Right lobe of liver (tissue), 6 donors: ENCODE results near the gene P2RY12. TPM values are rescaled to one million over a fixed set of nuclear protein-coding genes. Genes with fewer than 3 reads are reported as not detected.

Experiments
- ATAC-seq, 4 donors: fragments of 200-7000 bp; cut with Tn5 transposase; one replicate each; pipeline ENCODE4 v1.9.1; 2020; ENCODE audit warnings: mild to moderate bottlenecking in 4 of 4, moderate library complexity in 4 of 4
- DNase-seq, 3 donors: peaks; one replicate each; pipeline ENCODE4 v3.0.0-alpha.2; 2020
- H3K27ac ChIP-seq, 3 donors: fragments of 200-600 bp; one replicate each; pipeline ENCODE4 v1.8.0; 2022
- H3K27me3 ChIP-seq, 2 donors: fragments of 200-600 bp; one replicate each; pipeline ENCODE4 v1.8.0; 2022
- H3K36me3 ChIP-seq, 4 donors: fragments of 200-600 bp; sonication (generic) in 1 of 4; one replicate each; pipeline versions ENCODE4 v1.5.1 to v1.8.0; 2017 to 2022; ENCODE audit warnings: control low read depth in 1 of 4
- H3K4me1 ChIP-seq, 4 donors: fragments of 200-600 bp; sonication (generic) in 1 of 4; one replicate each; pipeline versions ENCODE4 v1.5.1 to v1.8.0; 2017 to 2022; ENCODE audit warnings: control low read depth in 1 of 4
- H3K4me3 ChIP-seq, 3 donors: fragments of 200-600 bp; one replicate each; pipeline ENCODE4 v1.8.0; 2022
- H3K9me3 ChIP-seq, 4 donors: fragments of 200-600 bp; sonication (generic) in 1 of 4; one replicate each; pipeline versions ENCODE4 v1.5.1 to v1.8.0; 2017 to 2022; ENCODE audit warnings: control low read depth in 1 of 4
- POLR2A ChIP-seq: fragments of 450-650 bp; IDR thresholded peaks from one replicate; pipeline ENCODE4 v1.6.1; 2017; ENCODE audit warnings: antibody characterized with exemption, mild to moderate bottlenecking
- WGBS: methylation state at CpG from one replicate; pipeline ENCODE4 v1.1.6; 2018; ENCODE audit warnings: low coverage, low lambda C conversion rate; ENCODE audit not compliant: insufficient coverage; ENCODE audit errors: missing lambda C conversion rate; 5-methylcytosine and 5-hydroxymethylcytosine counted together
- intact Hi-C, 2 donors: fragments of 100-400 bp; cut with DNase I; formaldehyde crosslinking; loops; one replicate each; pipeline versions ENCODE4 v1.11.2 to v1.14.1; 2022
- total RNA-seq, 6 experiments: library from RNA; depleted of rRNA in 2 of 6; stranded (reverse); fragments of >200 nt in 2 of 6; fragmentation: NEBNext Ultra II Directional in 3 of 6; extraction: Animal tissue kit (Norgen Biotek cat#: 25700) in 3 of 6; gene quantifications; one replicate each; pipeline versions ENCODE4 v1.1.0 to v1.2.4, GENCODE V29; 2016 to 2023
- TF ChIP-seq, protein P1 (sequence below), 4 donors: fragments of 200-600 bp in 3 of 4; fragments of 450-650 bp in 1 of 4; IDR thresholded peaks; one replicate each; pipeline versions ENCODE4 v1.5.1 to v1.8.0; 2016 to 2022; ENCODE audit warnings: antibody characterized with exemption in 4 of 4, mild to moderate bottlenecking in 2 of 4
- donor health status: DM: no; HTN: yes; CAD: no.
- donor health status: DM: no; HTN: no; CAD: no.
- donor health status: DM: no; HTN: no; CAD: no.
- donor health status: DM: no; HTN: yes; CAD: no.
- donor health status: DM: no; HTN: yes; CAD: no.

Gene P2RY12
- total RNA-seq, 6 experiments from 2014 or later = 0.42 to 1.8 (median 1.2) TPM

DNA sequence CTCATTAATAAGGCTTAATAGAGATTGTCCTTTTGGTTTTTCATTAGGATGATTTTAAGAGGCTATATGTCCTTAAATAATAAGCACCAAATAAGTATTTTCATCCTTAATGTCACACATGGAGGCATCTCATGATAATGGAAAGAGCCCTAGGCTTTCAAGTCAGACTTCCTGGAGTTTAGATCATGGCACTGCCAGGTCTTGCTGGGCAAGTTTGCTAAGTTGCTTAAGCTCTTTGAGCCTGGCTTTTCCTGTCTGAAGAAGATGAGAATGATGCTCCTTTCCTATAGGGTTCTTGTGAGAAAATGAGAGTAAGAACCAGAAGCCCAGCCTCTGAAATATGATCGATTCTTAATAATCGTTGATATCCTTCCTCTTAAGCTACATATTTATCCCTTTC, 23.4 kb upstream of the P2RY12 start:
- TF ChIP-seq, protein P1, sequence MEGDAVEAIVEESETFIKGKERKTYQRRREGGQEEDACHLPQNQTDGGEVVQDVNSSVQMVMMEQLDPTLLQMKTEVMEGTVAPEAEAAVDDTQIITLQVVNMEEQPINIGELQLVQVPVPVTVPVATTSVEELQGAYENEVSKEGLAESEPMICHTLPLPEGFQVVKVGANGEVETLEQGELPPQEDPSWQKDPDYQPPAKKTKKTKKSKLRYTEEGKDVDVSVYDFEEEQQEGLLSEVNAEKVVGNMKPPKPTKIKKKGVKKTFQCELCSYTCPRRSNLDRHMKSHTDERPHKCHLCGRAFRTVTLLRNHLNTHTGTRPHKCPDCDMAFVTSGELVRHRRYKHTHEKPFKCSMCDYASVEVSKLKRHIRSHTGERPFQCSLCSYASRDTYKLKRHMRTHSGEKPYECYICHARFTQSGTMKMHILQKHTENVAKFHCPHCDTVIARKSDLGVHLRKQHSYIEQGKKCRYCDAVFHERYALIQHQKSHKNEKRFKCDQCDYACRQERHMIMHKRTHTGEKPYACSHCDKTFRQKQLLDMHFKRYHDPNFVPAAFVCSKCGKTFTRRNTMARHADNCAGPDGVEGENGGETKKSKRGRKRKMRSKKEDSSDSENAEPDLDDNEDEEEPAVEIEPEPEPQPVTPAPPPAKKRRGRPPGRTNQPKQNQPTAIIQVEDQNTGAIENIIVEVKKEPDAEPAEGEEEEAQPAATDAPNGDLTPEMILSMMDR (IDR thresholded peaks at IDR 0.05) = no peak
- no peak for TF ChIP-seq POLR2A
- Histone ChIP-seq H3K9me3 (no peaks in the 10 kb centered on the region), H3K27ac (no peak overlapping the region), H3K36me3 (no peaks in the 10 kb centered on the region), H3K4me3 (no peak overlapping the region), H3K27me3 (no peaks in the 10 kb centered on the region), H3K4me1 (no peaks in the 10 kb centered on the region)
- WGBS = 83% methylated on average over 2 of the region's 2 CpGs
- ATAC-seq (no peak), DNase-seq (no peak)
- intact Hi-C loops = no loop called here

DNA sequence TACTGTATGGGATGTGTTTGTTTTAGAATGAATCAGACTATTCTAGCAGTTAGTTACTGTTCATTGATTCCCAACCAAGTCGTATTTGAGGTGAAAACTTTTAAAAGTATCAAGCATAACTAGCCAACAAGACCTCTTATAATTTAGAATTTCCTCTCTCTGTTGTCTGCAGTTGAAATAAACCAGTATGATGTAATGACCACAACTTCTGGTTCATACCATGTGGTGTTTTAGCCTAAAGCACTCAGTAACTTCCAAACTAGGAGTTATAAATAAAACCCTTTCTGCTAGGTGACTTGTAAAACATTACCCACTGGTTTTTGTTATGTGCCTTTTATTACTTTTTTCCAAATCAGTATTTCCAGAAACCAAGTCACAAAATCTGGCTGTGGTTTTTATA, 19.8 kb upstream of the P2RY12 start:
- TF ChIP-seq, protein P1 (IDR thresholded peaks at IDR 0.05) = no peak
- TF ChIP-seq POLR2A = no peak
- Histone ChIP-seq H3K27me3 (no peaks in the 10 kb centered on the region), H3K36me3 (no peaks in the 10 kb centered on the region), H3K9me3 (no peaks in the 10 kb centered on the region), H3K4me3 (no peak overlapping the region), H3K4me1 (no peaks in the 10 kb centered on the region), H3K27ac (no peak overlapping the region)
- DNase-seq = no peak
- ATAC-seq = no peak
- intact Hi-C loops = no loop called here
- WGBS = 36% methylated on average over 1 of the region's 1 CpG

DNA sequence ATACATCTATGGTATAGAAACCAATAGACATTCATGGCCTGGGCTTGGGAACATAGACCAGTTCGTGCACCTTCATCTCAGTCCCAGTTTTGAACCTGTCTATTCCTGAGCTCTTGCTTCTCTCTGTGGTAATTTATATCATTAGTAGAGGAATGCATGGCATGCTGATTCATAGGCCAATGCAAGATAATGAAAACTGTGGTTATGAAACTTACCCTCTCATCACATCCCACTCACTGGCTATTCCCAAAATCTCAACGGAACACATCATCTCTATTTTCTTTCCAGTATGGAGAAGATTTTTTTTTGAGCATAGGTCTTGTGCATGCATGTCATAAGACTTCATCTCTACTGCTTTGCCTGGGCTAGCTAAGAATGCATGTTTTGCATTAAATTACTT, 18.7 kb upstream of the P2RY12 start:
- no peak overlapping the region for H3K4me3 ChIP-seq
- no peak overlapping the region for H3K27ac ChIP-seq
- H3K27me3 ChIP-seq = no peaks in the 10 kb centered on the region
- no peaks in the 10 kb centered on the region for H3K36me3 ChIP-seq
- WGBS = 65% methylated on average over 2 of the region's 2 CpGs
- H3K9me3 ChIP-seq = no peaks in the 10 kb centered on the region
- H3K4me1 ChIP-seq = no peaks in the 10 kb centered on the region
- DNase-seq (no peak), ATAC-seq (no peak)
- no peak for TF ChIP-seq POLR2A
- TF ChIP-seq, protein P1 (IDR thresholded peaks at IDR 0.05) = no peak
- intact Hi-C loops = no loop called here

DNA sequence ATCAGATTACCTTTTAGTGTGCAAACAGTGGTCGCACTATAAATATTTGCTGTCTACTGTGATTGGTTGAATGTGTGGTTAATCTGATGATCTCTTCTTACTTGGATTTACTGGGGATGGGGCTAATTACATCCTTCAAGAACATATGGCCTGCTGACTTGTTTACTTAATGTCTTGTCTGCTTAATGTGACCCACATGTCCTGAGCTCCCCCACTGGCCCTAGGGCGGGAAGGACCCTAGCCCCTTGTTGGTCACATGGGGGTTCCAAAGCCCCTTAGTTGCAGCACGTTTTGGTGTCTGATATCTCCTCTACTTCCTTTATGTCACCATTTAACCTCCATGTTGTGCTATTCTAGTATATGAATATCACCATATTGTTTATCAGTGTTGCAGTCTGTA, 17.8 kb upstream of the P2RY12 start:
- TF ChIP-seq, protein P1 (IDR thresholded peaks at IDR 0.05) = no peak
- TF ChIP-seq POLR2A = no peak
- Histone ChIP-seq H3K27me3 (no peaks in the 10 kb centered on the region), H3K9me3 (no peaks in the 10 kb centered on the region), H3K4me1 (no peaks in the 10 kb centered on the region), H3K27ac (no peak overlapping the region), H3K36me3 (no peaks in the 10 kb centered on the region), H3K4me3 (no peak overlapping the region)
- WGBS = 70% methylated on average over 3 of the region's 3 CpGs
- intact Hi-C loops = no loop called here
- DNase-seq = no peak
- no peak for ATAC-seq

DNA sequence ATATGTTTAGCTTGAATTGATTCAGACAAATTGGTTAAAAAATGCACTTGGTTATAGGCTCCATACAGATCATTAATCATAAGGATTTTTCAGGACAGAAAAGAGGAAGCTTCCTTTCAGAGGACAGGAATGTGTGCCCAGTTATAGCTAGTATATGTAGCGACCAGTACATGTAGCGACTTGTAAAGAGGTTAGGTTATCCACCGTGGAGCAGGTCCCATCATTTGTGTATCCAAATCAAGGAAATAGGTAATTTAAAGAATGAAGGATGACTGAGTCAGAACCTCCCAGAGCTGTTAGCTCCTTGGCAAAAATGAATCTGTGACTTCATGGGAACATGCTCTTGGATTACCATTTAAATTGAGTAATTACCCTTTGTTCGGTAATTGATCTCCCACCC, 15.8 kb upstream of the P2RY12 start:
- Histone ChIP-seq H3K36me3 (no peaks in the 10 kb centered on the region), H3K4me1 (no peaks in the 10 kb centered on the region), H3K9me3 (no peaks in the 10 kb centered on the region), H3K27me3 (no peaks in the 10 kb centered on the region), H3K27ac (no peak overlapping the region), H3K4me3 (no peak overlapping the region)
- intact Hi-C loops = no loop called here
- no peak for ATAC-seq
- 92% methylated on average over 4 of the region's 4 CpGs for WGBS
- DNase-seq = no peak
- no peak for TF ChIP-seq POLR2A
- TF ChIP-seq, protein P1 (IDR thresholded peaks at IDR 0.05) = no peak
